DOHH2 (cell line): Measurements from ENCODE around the gene ORAI1.
A peak's percentile ranks its signal among the peaks of the same experiment; 100 is the strongest.

ENCODE experiments used
- H3F3A ChIP-seq: fragments of 200-600 bp; sonication (generic), shearing (Covaris generic); 2 replicates; pipeline ENCODE4 v1.6.0; 2016; ENCODE audit warnings: antibody characterized with exemption, mild to moderate bottlenecking; ENCODE audit not compliant: control insufficient read depth, insufficient read depth
- H3K27ac ChIP-seq: fragments of 200-600 bp; sonication (generic); 2 replicates; pipeline ENCODE4 v1.5.1; 2014; ENCODE audit warnings: low read depth, mild to moderate bottlenecking, low read length, moderate library complexity
- H3K27me3 ChIP-seq: fragments of 200-600 bp; sonication (generic); 2 replicates; pipeline ENCODE4 v1.6.1; 2014; ENCODE audit warnings: mild to moderate bottlenecking, low read length, mixed read lengths; ENCODE audit not compliant: control insufficient read depth
- H3K36me3 ChIP-seq: fragments of 200-600 bp; sonication (generic); 2 replicates; pipeline ENCODE4 v1.6.1; 2014; ENCODE audit warnings: mild to moderate bottlenecking, low read length, moderate library complexity, mixed read lengths; ENCODE audit not compliant: control insufficient read depth
- H3K4me1 ChIP-seq: fragments of 200-600 bp; sonication (generic); 2 replicates; pipeline ENCODE4 v1.6.1; 2014; ENCODE audit warnings: mild to moderate bottlenecking, low read length, mixed read lengths; ENCODE audit not compliant: control insufficient read depth
- H3K4me2 ChIP-seq: fragments of 200-600 bp; sonication (generic); 2 replicates; pipeline ENCODE4 v1.6.0; 2014; ENCODE audit warnings: mild to moderate bottlenecking, low read length, moderate library complexity
- H3K4me3 ChIP-seq: fragments of 200-600 bp; sonication (generic); 2 replicates; pipeline ENCODE4 v1.5.1; 2014; ENCODE audit warnings: mild to moderate bottlenecking, low read length, mixed read lengths
- H3K79me2 ChIP-seq: fragments of 200-600 bp; sonication (generic); 2 replicates; pipeline ENCODE4 v1.6.1; 2014; ENCODE audit warnings: mild to moderate bottlenecking, low read length, mixed read lengths; ENCODE audit not compliant: control insufficient read depth
- H3K9me2 ChIP-seq: fragments of 200-600 bp; sonication (generic); replicated peaks from 2 replicates; pipeline ENCODE4 v1.6.1; 2014; ENCODE audit warnings: mild to moderate bottlenecking, low read length, mixed read lengths; ENCODE audit not compliant: control insufficient read depth
- H3K9me3 ChIP-seq: fragments of 200-600 bp; sonication (generic); 2 replicates; pipeline ENCODE4 v1.6.1; 2014; ENCODE audit warnings: antibody characterized with exemption, low read length, mixed read lengths; ENCODE audit not compliant: control insufficient read depth, insufficient read depth
- H4K20me1 ChIP-seq: fragments of 200-600 bp; sonication (generic); 2 replicates; pipeline ENCODE4 v1.6.0; 2014; ENCODE audit warnings: low read depth, mild to moderate bottlenecking, antibody characterized with exemption, low read length, moderate library complexity; ENCODE audit not compliant: control insufficient read depth, insufficient read depth
- CTCF ChIP-seq: fragments of 200-600 bp; sonication (generic); IDR thresholded peaks from one replicate; pipeline ENCODE4 v1.5.1; 2014; ENCODE audit warnings: antibody characterized with exemption, mild to moderate bottlenecking, low read depth, low read length; ENCODE audit not compliant: poor library complexity, severe bottlenecking
- EZH2phosphoT487 ChIP-seq: fragments of 200-600 bp; sonication (generic); IDR thresholded peaks from 2 replicates; pipeline ENCODE4 v1.6.1; 2017; ENCODE audit warnings: borderline replicate concordance, mild to moderate bottlenecking, antibody characterized with exemption, low read length, moderate library complexity, mixed read lengths

The ORAI1 gene

GRCh38 chr12:121628037-121628436 is 1.7 kb downstream of the ORAI1 start:
- Histone ChIP-seq H3K36me3 (peaks cover 25% of the 10 kb centered on the region), H3K4me3 (peak overlapping the region; percentile 79), H3K9me2 (no peaks in the 10 kb centered on the region), H4K20me1 (peaks cover 7% of the 10 kb centered on the region), H3F3A (no peaks in the 10 kb centered on the region), H3K79me2 (peaks cover 62% of the 10 kb centered on the region), H3K27ac (peak overlapping the region; percentile 67), H3K4me2 (peak overlapping the region; percentile 99), H3K9me3 (no peaks in the 10 kb centered on the region), H3K27me3 (no peaks in the 10 kb centered on the region), H3K4me1 (peaks cover 58% of the 10 kb centered on the region)
- TF ChIP-seq CTCF (no peak), EZH2phosphoT487 (no peak)

- no peak for TF ChIP-seq EZH2phosphoT487
- no peak for TF ChIP-seq CTCF
- Histone ChIP-seq H3F3A (no peaks in the 10 kb centered on the region), H3K4me1 (peaks cover 58% of the 10 kb centered on the region), H3K27ac (no peak overlapping the region), H3K36me3 (peaks cover 25% of the 10 kb centered on the region), H3K9me2 (no peaks in the 10 kb centered on the region), H3K4me3 (peak overlapping the region; percentile 79), H4K20me1 (peaks cover 7% of the 10 kb centered on the region), H3K9me3 (no peaks in the 10 kb centered on the region), H3K4me2 (peak overlapping the region; percentile 99), H3K27me3 (no peaks in the 10 kb centered on the region), H3K79me2 (peaks cover 66% of the 10 kb centered on the region)
Measured at GRCh38 chr12:121628536-121628935, 2.2 kb downstream of the ORAI1 start.

- Histone ChIP-seq H3F3A (no peaks in the 10 kb centered on the region), H3K4me1 (peaks cover 48% of the 10 kb centered on the region), H3K79me2 (peaks cover 69% of the 10 kb centered on the region), H3K27me3 (no peaks in the 10 kb centered on the region), H3K4me2 (no peak overlapping the region), H4K20me1 (peaks cover 7% of the 10 kb centered on the region), H3K4me3 (no peak overlapping the region), H3K27ac (no peak overlapping the region), H3K9me2 (no peaks in the 10 kb centered on the region), H3K36me3 (peaks cover 25% of the 10 kb centered on the region), H3K9me3 (no peaks in the 10 kb centered on the region)
- TF ChIP-seq EZH2phosphoT487 (no peak), CTCF (no peak)
Measured at GRCh38 chr12:121630791-121631355, 4.5 kb downstream of the ORAI1 start.
